Gastrocnemius medialis (tissue), 4 donors: Measurements from ENCODE around the gene FAAP20. TPM values are rescaled to one million over a fixed set of nuclear protein-coding genes. Genes with fewer than 3 reads are reported as not detected.

Experiments used
- ATAC-seq, 2 donors: fragments of 150-250 bp; one replicate each; pipeline ENCODE4 v1.9.1; 2016
- DNase-seq, 2 donors: peaks; one replicate each; pipeline ENCODE4 v3.0.0-alpha.2; 2019
- H3K27ac ChIP-seq, 4 donors: fragments of 200-600 bp; sonication (generic); 1 replicate in 1 of 4; 2 replicates in 3 of 4; pipeline ENCODE4 v1.5.1; 2016 to 2018; ENCODE audit warnings: mild to moderate bottlenecking in 2 of 4, moderate library complexity in 1 of 4
- H3K27me3 ChIP-seq, 3 donors: fragments of 200-600 bp; sonication (generic) in 2 of 3; 1 replicate in 1 of 3; 2 replicates in 2 of 3; pipeline versions ENCODE4 v1.5.1 to v1.6.0; 2016 to 2019; ENCODE audit warnings: mild to moderate bottlenecking in 1 of 3, moderate library complexity in 1 of 3
- H3K36me3 ChIP-seq, 2 donors: fragments of 200-600 bp; sonication (generic) in 1 of 2; one replicate each; pipeline ENCODE4 v1.5.1; 2017 to 2018
- H3K4me1 ChIP-seq, 2 donors: fragments of 200-600 bp; sonication (generic) in 1 of 2; one replicate each; pipeline ENCODE4 v1.5.1; 2016 to 2017; ENCODE audit warnings: mild to moderate bottlenecking in 2 of 2
- H3K4me3 ChIP-seq, 4 donors: fragments of 200-600 bp; sonication (generic) in 3 of 4; 1 replicate in 1 of 4; 2 replicates in 3 of 4; pipeline ENCODE4 v1.5.1; 2016 to 2019; ENCODE audit warnings: mild to moderate bottlenecking in 2 of 4
- H3K9me3 ChIP-seq, 3 donors: fragments of 200-600 bp; sonication (generic) in 2 of 3; 1 replicate in 1 of 3; 2 replicates in 2 of 3; pipeline ENCODE4 v1.5.1; 2016 to 2019
- POLR2A ChIP-seq, 2 donors: fragments of 450-650 bp; IDR thresholded peaks; one replicate each; pipeline ENCODE4 v1.6.1; 2017; ENCODE audit warnings: antibody characterized with exemption in 2 of 2, mild to moderate bottlenecking in 2 of 2, moderate library complexity in 2 of 2
- in situ Hi-C, 4 donors: fragments of 200-750 bp; cut with MboI; loops; one replicate each; pipeline versions ENCODE4 v1.15.0 to v1.8.0; 2017; ENCODE audit warnings: low sequenced_read_pairs in 4 of 4
- intact Hi-C: fragments of 100-400 bp; cut with DNase I; formaldehyde crosslinking; loops from one replicate; pipeline ENCODE4 v1.15.1; 2023; ENCODE audit warnings: low total_unique reads
- total RNA-seq, 4 donors: library from RNA; depleted of rRNA; stranded (reverse); fragments of >200 nt; gene quantifications; one replicate each; pipeline versions ENCODE4 v1.1.0 to v1.2.3, GENCODE V29; 2016
- TF ChIP-seq, protein P1 (sequence below), 5 experiments: fragments of 450-650 bp in 3 of 5; fragments of 200-600 bp in 2 of 5; sonication (generic) in 2 of 5; IDR thresholded peaks in 4 of 5; conservative IDR thresholded peaks in 1 of 5; 1 replicate in 4 of 5; 2 replicates in 1 of 5; pipeline ENCODE4 v1.5.1; 2016 to 2019; ENCODE audit warnings: antibody characterized with exemption in 5 of 5, mild to moderate bottlenecking in 3 of 5, moderate library complexity in 3 of 5

FAAP20 gene
- total RNA-seq, 4 donors from 2014 or later: 12.1 to 26.2 (median 17.3) TPM

DNA sequence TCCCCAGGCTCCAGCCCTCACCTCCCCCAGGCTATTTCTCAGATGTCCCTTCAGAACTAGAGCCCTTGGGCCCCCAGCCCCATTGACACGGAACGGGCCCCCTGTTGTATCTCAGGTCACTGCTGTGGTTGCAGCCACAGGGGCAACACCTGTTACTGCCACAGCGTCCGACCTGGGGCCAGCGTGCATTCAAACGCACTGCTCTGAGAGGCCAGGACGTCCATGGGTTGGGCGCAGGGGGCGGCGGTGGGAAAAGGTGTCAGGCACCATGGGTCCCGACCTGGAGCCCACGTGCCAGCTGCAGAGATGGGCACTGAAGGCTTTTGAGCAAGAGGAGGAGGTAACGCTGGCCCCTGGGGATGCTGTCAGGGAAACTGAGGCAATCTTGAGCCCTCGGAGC lies 13.3 kb downstream of the FAAP20 start:
- H3K4me1 ChIP-seq: no peaks in the 10 kb centered on the region
- H3K4me3 ChIP-seq: no peak overlapping the region
- no peaks in the 10 kb centered on the region for H3K9me3 ChIP-seq
- DNase-seq: no peak
- TF ChIP-seq, protein P1, sequence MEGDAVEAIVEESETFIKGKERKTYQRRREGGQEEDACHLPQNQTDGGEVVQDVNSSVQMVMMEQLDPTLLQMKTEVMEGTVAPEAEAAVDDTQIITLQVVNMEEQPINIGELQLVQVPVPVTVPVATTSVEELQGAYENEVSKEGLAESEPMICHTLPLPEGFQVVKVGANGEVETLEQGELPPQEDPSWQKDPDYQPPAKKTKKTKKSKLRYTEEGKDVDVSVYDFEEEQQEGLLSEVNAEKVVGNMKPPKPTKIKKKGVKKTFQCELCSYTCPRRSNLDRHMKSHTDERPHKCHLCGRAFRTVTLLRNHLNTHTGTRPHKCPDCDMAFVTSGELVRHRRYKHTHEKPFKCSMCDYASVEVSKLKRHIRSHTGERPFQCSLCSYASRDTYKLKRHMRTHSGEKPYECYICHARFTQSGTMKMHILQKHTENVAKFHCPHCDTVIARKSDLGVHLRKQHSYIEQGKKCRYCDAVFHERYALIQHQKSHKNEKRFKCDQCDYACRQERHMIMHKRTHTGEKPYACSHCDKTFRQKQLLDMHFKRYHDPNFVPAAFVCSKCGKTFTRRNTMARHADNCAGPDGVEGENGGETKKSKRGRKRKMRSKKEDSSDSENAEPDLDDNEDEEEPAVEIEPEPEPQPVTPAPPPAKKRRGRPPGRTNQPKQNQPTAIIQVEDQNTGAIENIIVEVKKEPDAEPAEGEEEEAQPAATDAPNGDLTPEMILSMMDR (IDR thresholded peaks at IDR 0.05 in 4 of 5, conservative IDR thresholded peaks at IDR 0.05 in 1 of 5): no peak
- TF ChIP-seq POLR2A (IDR thresholded peaks at IDR 0.05): no peak
- peaks cover 0 to 4% of the 10 kb centered on the region in 2 donors for H3K36me3 ChIP-seq
- intact Hi-C loops (no loop called here), in situ Hi-C loops (loop anchor here in 2 of 4 donors (25.0 kb wide), 1 partner anchor 406 kb away; the partner anchor contains the start of gene PRXL2B (in 2 of the 2))
- H3K27me3 ChIP-seq: no peaks in the 10 kb centered on the region
- ATAC-seq: no peak
- H3K27ac ChIP-seq: no peak overlapping the region

DNA sequence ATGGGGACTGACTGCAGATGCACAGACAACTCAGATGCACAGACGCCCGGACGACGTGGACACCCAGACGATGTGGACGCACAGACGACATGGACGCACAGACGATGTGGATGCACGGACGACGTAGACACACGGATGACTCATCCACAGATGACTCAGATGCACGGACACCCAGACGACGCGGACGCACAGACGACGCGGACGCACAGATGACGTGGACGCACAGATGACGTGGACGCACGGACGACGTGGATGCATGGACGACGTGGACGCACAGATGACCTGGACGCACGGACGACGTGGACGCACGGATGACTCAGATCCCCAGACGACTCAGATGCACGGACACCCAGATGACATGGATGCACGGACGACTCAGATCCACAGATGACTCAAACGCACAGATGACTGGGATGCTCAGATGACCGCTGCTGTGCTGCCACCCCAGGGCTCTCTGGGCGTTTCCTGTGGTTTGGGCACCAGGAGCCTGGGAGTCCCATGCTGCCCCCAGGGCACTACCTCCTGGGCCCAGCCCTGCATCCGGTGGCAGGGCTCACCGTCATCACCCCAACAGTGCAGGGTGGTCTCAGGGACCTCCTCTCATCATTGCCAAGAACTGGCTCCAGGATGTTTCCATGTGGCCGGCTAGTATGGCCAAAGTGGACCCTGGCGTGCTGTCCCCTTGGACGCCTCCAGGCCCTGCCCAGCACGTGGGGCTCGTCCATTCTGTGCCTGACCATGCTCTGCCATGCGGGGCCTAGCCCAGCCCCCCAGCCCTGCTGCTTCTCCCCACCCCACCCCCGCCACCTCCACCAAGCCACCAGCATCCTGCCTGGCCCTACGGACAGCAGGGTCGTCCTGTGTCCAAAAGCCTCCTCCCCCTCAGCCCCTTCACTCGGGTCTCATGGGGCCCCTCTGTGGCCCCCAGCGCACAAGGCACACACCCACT lies 14.0 kb downstream of the FAAP20 start:
- Histone ChIP-seq H3K27ac (no peak overlapping the region), H3K4me1 (no peaks in the 10 kb centered on the region), H3K4me3 (no peak overlapping the region), H3K27me3 (no peaks in the 10 kb centered on the region), H3K9me3 (no peaks in the 10 kb centered on the region), H3K36me3 (peaks cover 0 to 4% of the 10 kb centered on the region in 2 donors)
- TF ChIP-seq, protein P1 (IDR thresholded peaks at IDR 0.05 in 4 of 5, conservative IDR thresholded peaks at IDR 0.05 in 1 of 5): no peak
- in situ Hi-C loops: loop anchor here in 2 of 4 donors (25.0 kb wide), 1 partner anchor 407 kb away; the partner anchor contains the start of gene PRXL2B (in 2 of the 2)
- ATAC-seq (no peak), DNase-seq (no peak)
- intact Hi-C loops: no loop called here

DNA sequence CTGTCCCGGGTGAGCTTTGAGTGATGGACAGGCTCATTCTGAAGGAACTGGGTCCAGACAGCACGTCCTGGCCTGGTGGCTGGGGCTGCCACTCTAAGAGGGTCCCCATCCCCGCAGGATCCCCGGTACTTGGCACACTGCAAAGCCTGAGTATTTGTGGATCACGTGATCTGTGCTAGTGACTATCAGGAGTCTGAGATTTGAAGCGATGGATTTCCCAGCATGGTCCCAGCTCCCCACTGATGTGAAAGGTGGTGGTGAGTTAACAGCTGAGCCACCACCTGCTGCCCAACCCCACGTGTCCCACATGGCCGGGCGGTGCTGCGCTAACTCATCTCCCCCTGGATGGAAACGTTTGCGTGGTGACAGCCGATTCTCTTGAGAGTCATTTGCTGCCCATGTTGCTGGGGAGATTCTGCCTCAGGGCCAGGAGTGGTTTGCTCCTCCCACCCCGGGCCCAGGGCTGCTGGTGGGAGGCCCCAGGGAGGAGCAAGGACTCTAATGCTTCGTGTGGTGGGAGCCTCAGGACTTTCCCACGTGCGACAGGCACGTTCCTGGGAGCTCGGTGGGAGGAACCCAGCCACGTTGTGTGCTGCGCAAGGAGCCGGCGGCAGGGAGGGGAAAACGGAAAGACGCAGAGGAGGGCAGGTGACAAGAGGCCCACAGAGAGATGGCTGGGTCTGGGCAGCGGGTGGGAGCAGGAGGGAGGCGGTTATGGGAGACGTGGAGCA lies 15.1 kb downstream of the FAAP20 start:
- intact Hi-C loops: no loop called here
- ATAC-seq (no peak), DNase-seq (no peak)
- Histone ChIP-seq H3K27ac (no peak overlapping the region), H3K4me3 (no peak overlapping the region), H3K9me3 (no peaks in the 10 kb centered on the region), H3K27me3 (no peaks in the 10 kb centered on the region), H3K36me3 (no peaks in the 10 kb centered on the region), H3K4me1 (peaks cover 0 to 5% of the 10 kb centered on the region in 2 donors)
- TF ChIP-seq, protein P1 (IDR thresholded peaks at IDR 0.05 in 4 of 5, conservative IDR thresholded peaks at IDR 0.05 in 1 of 5): no peak
- no peak for TF ChIP-seq POLR2A (IDR thresholded peaks at IDR 0.05)
- in situ Hi-C loops: loop anchor here in 2 of 4 donors (25.0 kb wide), 1 partner anchor 408 kb away; the partner anchor contains the start of gene PRXL2B (in 2 of the 2)

DNA sequence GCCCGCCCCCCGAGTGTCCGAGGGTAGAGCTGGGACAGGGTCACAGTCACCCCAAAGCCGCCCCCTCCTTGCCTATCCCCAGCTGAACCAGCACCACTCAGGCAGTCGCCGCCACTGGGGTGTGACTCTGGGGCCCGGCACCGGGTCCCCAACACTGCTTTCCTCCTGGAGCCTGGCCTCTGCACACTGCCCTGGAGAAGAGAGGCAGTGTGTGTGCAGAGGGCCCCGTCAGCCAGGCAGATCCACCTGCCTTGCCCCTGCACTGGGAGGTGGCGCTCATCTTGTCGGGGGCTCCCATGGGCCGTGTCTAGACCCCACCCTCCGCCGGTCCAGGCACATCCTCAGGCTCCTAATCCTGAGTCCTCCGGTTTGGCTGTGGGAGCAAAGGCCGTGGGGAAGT lies 15.7 kb downstream of the FAAP20 start:
- Histone ChIP-seq H3K36me3 (no peaks in the 10 kb centered on the region), H3K27me3 (no peaks in the 10 kb centered on the region), H3K4me3 (no peak overlapping the region), H3K9me3 (no peaks in the 10 kb centered on the region), H3K4me1 (peaks cover 0 to 6% of the 10 kb centered on the region in 2 donors), H3K27ac (no peak overlapping the region)
- intact Hi-C loops (no loop called here), in situ Hi-C loops (loop anchor here in 2 of 4 donors (25.0 kb wide), 1 partner anchor 408 kb away; the partner anchor contains the start of gene PRXL2B (in 2 of the 2))
- ATAC-seq (no peak), DNase-seq (no peak)
- no peak for TF ChIP-seq POLR2A (IDR thresholded peaks at IDR 0.05)
- TF ChIP-seq, protein P1 (IDR thresholded peaks at IDR 0.05 in 4 of 5, conservative IDR thresholded peaks at IDR 0.05 in 1 of 5): no peak
